ENCODE data around the gene CCDC154. TPM values are rescaled to one million over a fixed set of nuclear protein-coding genes. Genes with fewer than 3 reads are reported as not detected.

Gene CCDC154
- total and polyA plus RNA-seq, 9 of the 15 experiments (the other 6 are each of a cell fraction or from before 2014, with no cell fraction given): 0.15 to 1.4 (median 0.20) TPM; not detected in 5

- H4K20me1 ChIP-seq (replicated peaks; ENCODE audit: control insufficient read depth, insufficient read depth, low read length): no peaks in the 10 kb centered on the region
- H3K9me1 ChIP-seq (ENCODE audit: control insufficient read depth, insufficient read depth, low read length): no peaks in the 10 kb centered on the region
- H3K27ac ChIP-seq (ENCODE audit: extremely low read depth, low read depth, low read length): no peak overlapping the region
- peaks cover under 1% of the 10 kb centered on the region; the same call in 1 of the 3 replicates for H3K36me3 ChIP-seq (ENCODE audit: control insufficient read depth, insufficient read depth, low read length)
- H2AFZ ChIP-seq (ENCODE audit: low read depth, low read length): no peak overlapping the region
- POLR2A ChIA-PET: interaction anchor here (0.5 to 1.0 kb wide), 3 partner anchors 83 to 217 kb away, joined by 3 read pairs; partner anchors contain the start of gene MAPK8IP3
- no TSS peak for BruUV-seq (replicated peaks)
- no peak overlapping the region for H3K4me3 ChIP-seq
- CTCF ChIA-PET (ENCODE audit: low intra/inter-chr PET ratio): no interaction called here
- peaks cover 14% of the 10 kb centered on the region for H3K79me2 ChIP-seq (ENCODE audit: control insufficient read depth, insufficient read depth, low read length)
- FAIRE-seq (no peak), DNase-seq (ENCODE audit: extremely low read depth in 1 of 4, low spot score in 3 of 4) (no peak), ATAC-seq (no peak)
- no peak for TF ChIP-seq ZNF436 (CRISPR knock-in tag; IDR thresholded peaks at IDR 0.05)
- TF ChIP-seq ZNF24 (IDR thresholded peaks at IDR 0.05): no peak
- no peak for TF ChIP-seq BRF2 (IDR thresholded peaks at IDR 0.05; ENCODE audit: borderline replicate concordance, insufficient read depth, insufficient read length)
- TF ChIP-seq SLC30A9 (CRISPR knock-in tag; IDR thresholded peaks at IDR 0.05): no peak
- TF ChIP-seq TAF15 (IDR thresholded peaks at IDR 0.05; ENCODE audit: low read depth, low read length): no peak
- no peak for TF ChIP-seq GATAD2B (IDR thresholded peaks at IDR 0.05; ENCODE audit: borderline replicate concordance)
- no peak for TF ChIP-seq CBFB (CRISPR knock-in tag; IDR thresholded peaks at IDR 0.05)
- no peak for TF ChIP-seq MTF1 (CRISPR knock-in tag; IDR thresholded peaks at IDR 0.05; ENCODE audit: borderline replicate concordance)
- no peak for TF ChIP-seq MBD1 (CRISPR knock-in tag; IDR thresholded peaks at IDR 0.05)
- no peak for TF ChIP-seq RBM25 (IDR thresholded peaks at IDR 0.05; ENCODE audit: low read depth, low read length, severe bottlenecking)
- TF ChIP-seq CC2D1A (IDR thresholded peaks at IDR 0.05): no peak
- H3K9me3 ChIP-seq (replicated peaks; ENCODE audit: control insufficient read depth, insufficient read depth, low read depth, low read length): no peaks in the 10 kb centered on the region
- no peak overlapping the region for H3K4me2 ChIP-seq (ENCODE audit: insufficient read depth, low read length)
- H3K27me3 ChIP-seq (ENCODE audit: control insufficient read depth in 2 of 2, insufficient read depth in 2 of 2, low read length in 2 of 2): no peaks in the 10 kb centered on the region
- in situ Hi-C loops (cut with MboI): no loop called here
- peak overlapping the region in 1 of 2 experiments; percentile 64; a peak in 1 of 4 replicates for H3K9ac ChIP-seq (ENCODE audit: insufficient read depth in 1 of 2, low read depth in 2 of 2, low read length in 2 of 2)
- WGBS (ENCODE audit: insufficient coverage, low coverage, missing lambda C conversion rate): 65% methylated on average over 12 of the region's 12 CpGs
- peaks cover 10 to 55% of the 10 kb centered on the region in 2 experiments; a peak in 3 of 5 replicates for H3K4me1 ChIP-seq (replicated peaks in 1 of 2; ENCODE audit: control insufficient read depth in 2 of 2, insufficient read depth in 2 of 2, low read length in 2 of 2)
- intact Hi-C loops (cut with micrococcal nuclease): no loop called here
Observed at GRCh38 chr16:1489077-1489476, 44.7 kb upstream of the CCDC154 start.
